Endodermal cell (in vitro differentiated cells): ENCODE data around the gene TRMT61A. TPM values are rescaled to one million over a fixed set of nuclear protein-coding genes. Genes with fewer than 3 reads are reported as not detected.

Source experiments
- DNase-seq: peaks from one replicate; pipeline ENCODE4 v3.0.0-alpha.2; 2017
- H3K27ac ChIP-seq: 2 replicates; pipeline ENCODE4 v1.5.1; 2013; ENCODE audit warnings: mild to moderate bottlenecking, low read depth, low read length, moderate library complexity
- H3K27me3 ChIP-seq: 2 replicates; pipeline ENCODE4 v1.6.1; 2013; ENCODE audit warnings: mild to moderate bottlenecking, low read length, moderate library complexity; ENCODE audit not compliant: insufficient read depth, control insufficient read depth, poor library complexity, severe bottlenecking
- H3K36me3 ChIP-seq: 2 replicates; pipeline ENCODE4 v1.7.0; 2013; ENCODE audit warnings: mild to moderate bottlenecking, low read length, moderate library complexity; ENCODE audit not compliant: control insufficient read depth, insufficient read depth
- H3K4me1 ChIP-seq: one replicate; pipeline ENCODE4 v1.7.0; 2013; ENCODE audit warnings: low read length; ENCODE audit not compliant: control insufficient read depth, insufficient read depth
- H3K4me3 ChIP-seq: 2 replicates; pipeline ENCODE4 v1.5.1; 2013; ENCODE audit warnings: mild to moderate bottlenecking, low read length, moderate library complexity
- H3K9ac ChIP-seq: 2 replicates; pipeline ENCODE4 v1.6.1; 2013; ENCODE audit warnings: mild to moderate bottlenecking, low read length, moderate library complexity; ENCODE audit not compliant: poor library complexity, severe bottlenecking; ENCODE audit errors: extremely low read depth
- H3K9me3 ChIP-seq: 2 replicates; pipeline ENCODE4 v1.6.1; 2013; ENCODE audit warnings: mild to moderate bottlenecking, low read length, moderate library complexity; ENCODE audit not compliant: control insufficient read depth
- H3K27ac Mint-ChIP-seq: 2 replicates; pipeline ENCODE4 v1.8.0; 2020; ENCODE audit warnings: mixed read lengths
- H3K27me3 Mint-ChIP-seq: 2 replicates; pipeline ENCODE4 v1.8.0; 2021; ENCODE audit warnings: mild to moderate bottlenecking, mixed read lengths; ENCODE audit not compliant: insufficient read depth
- H3K36me3 Mint-ChIP-seq: 2 replicates; pipeline ENCODE4 v1.8.0; 2020; ENCODE audit warnings: low read depth, mixed read lengths
- H3K4me1 Mint-ChIP-seq: 2 replicates; pipeline ENCODE4 v1.8.0; 2020; ENCODE audit warnings: mixed read lengths
- H3K4me3 Mint-ChIP-seq: 2 replicates; pipeline ENCODE4 v1.8.0; 2020; ENCODE audit warnings: mild to moderate bottlenecking, moderate library complexity, mixed read lengths
- H3K9me3 Mint-ChIP-seq: 2 replicates; pipeline ENCODE4 v1.8.0; 2020; ENCODE audit warnings: mild to moderate bottlenecking, mixed read lengths
- CTCF ChIP-seq: fragments of 200-600 bp; sonication (generic); conservative IDR thresholded peaks from 2 replicates; pipeline ENCODE4 v1.5.0; 2021; ENCODE audit warnings: antibody characterized with exemption, mild to moderate bottlenecking
- WGBS, 2 experiments: methylation state at CpG; one replicate each; pipeline versions ENCODE4 v1.1.5 to v1.1.7; 2013; ENCODE audit warnings: missing lambda C conversion rate in 2 of 2, mixed read lengths in 1 of 2; ENCODE audit not compliant: insufficient coverage in 1 of 2, insufficient read length in 1 of 2; 5-methylcytosine and 5-hydroxymethylcytosine counted together
- total RNA-seq, 2 donors: library from RNA; stranded (reverse); fragmentation: NEBNext Ultra II Directional in 1 of 2; extraction: Animal tissue kit (Norgen Biotek cat#: 25700) in 1 of 2; gene quantifications; 2 replicates in 1 of 2; 3 replicates in 1 of 2; pipeline ENCODE4 v1.2.1, GENCODE V29; 2021

Gene TRMT61A
- total RNA-seq, 2 donors from 2014 or later = 7.4 to 7.9 TPM

DNA sequence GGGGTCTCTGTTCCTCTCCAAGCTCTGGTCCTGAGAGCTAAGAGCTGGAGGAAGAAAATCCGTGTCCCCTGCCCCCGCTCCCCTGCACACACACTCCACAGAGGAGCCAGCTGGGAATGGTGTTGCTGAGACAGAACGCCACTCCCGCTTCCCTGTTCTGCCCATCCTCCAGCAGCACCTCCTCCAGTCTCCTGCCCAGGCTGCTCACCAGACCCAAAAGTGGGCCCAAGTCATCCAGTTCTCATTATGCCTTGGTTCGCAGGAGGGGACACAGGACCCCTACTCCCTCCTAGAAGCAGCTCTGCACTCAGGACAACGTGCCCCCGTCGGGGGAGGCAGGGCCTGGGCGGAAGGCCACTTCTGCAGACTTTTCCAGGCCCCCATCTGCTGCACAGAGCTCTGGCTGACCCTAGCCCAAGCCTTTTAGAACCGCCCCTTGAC is 830 bp upstream of the TRMT61A start:
- H3K36me3 Mint-ChIP-seq = no peaks in the 10 kb centered on the region
- Histone ChIP-seq H3K27ac (peak overlapping the region; percentile 88), H3K9me3 (no peaks in the 10 kb centered on the region), H3K27me3 (peaks cover 10% of the 10 kb centered on the region), H3K4me1 (peaks cover 23% of the 10 kb centered on the region), H3K36me3 (peaks cover 7% of the 10 kb centered on the region), H3K4me3 (peak overlapping the region; percentile 85), H3K9ac (peak overlapping the region; percentile 85)
- peak overlapping the region; percentile 82 for H3K4me3 Mint-ChIP-seq
- peak overlapping the region; percentile 98 for H3K27ac Mint-ChIP-seq
- no peaks in the 10 kb centered on the region for H3K9me3 Mint-ChIP-seq
- whole genome bisulfite sequencing, 2 experiments = 63 to 69% methylated on average over 5 to 10 of the region's 10 CpGs
- no peak for DNase-seq
- TF ChIP-seq CTCF = no peak
- H3K4me1 Mint-ChIP-seq = peaks cover 39% of the 10 kb centered on the region
- peaks cover 14% of the 10 kb centered on the region for H3K27me3 Mint-ChIP-seq

- no peak for DNase-seq
- H3K27me3 ChIP-seq = no peaks in the 10 kb centered on the region
- Mint-ChIP-seq H3K27me3 (no peaks in the 10 kb centered on the region), H3K27ac (peak overlapping the region; percentile 90), H3K36me3 (no peaks in the 10 kb centered on the region), H3K4me1 (peaks cover 27% of the 10 kb centered on the region), H3K4me3 (peak overlapping the region; percentile 82), H3K9me3 (no peaks in the 10 kb centered on the region)
- WGBS, 2 experiments = 53 to 66% methylated on average over 22 to 42 of the region's 42 CpGs
- peaks cover 7% of the 10 kb centered on the region for H3K36me3 ChIP-seq
- TF ChIP-seq CTCF = no peak
- H3K9ac ChIP-seq = peak overlapping the region; percentile 47
- H3K27ac ChIP-seq = no peak overlapping the region
- H3K4me1 ChIP-seq = peaks cover 18% of the 10 kb centered on the region
- no peaks in the 10 kb centered on the region for H3K9me3 ChIP-seq
- peak overlapping the region; percentile 87 for H3K4me3 ChIP-seq
Measured at GRCh38 chr14:103529383-103530365, 678 bp downstream of the TRMT61A start.

DNA sequence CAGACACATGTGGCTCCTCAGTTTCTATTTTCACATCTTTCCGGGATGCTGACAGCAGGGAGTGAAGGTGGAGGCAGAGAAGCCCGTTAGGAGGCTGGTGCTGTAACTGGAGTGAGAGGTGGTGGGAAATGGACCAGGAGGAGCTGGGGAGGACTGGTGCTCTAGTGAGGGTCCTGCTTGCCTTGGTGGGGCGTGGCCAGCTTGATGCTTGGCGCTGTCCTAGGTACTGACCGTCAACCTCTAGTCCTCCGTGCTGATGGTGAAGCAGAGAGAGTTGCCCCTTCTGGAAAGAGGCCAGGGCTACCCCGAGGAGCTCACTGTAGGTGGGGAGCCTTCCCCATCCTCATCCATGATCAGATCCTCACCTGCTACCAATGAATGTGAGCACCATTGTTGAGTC is 1.4 kb downstream of the TRMT61A start:
- Histone ChIP-seq H3K9me3 (no peaks in the 10 kb centered on the region), H3K27me3 (no peaks in the 10 kb centered on the region), H3K27ac (no peak overlapping the region), H3K4me3 (no peak overlapping the region), H3K9ac (no peak overlapping the region), H3K36me3 (peaks cover 7% of the 10 kb centered on the region), H3K4me1 (peaks cover 16% of the 10 kb centered on the region)
- WGBS, 2 experiments = 65 to 73% methylated on average over 5 to 7 of the region's 7 CpGs
- Mint-ChIP-seq H3K9me3 (no peaks in the 10 kb centered on the region), H3K27me3 (no peaks in the 10 kb centered on the region), H3K36me3 (no peaks in the 10 kb centered on the region), H3K27ac (peak overlapping the region; percentile 72), H3K4me3 (peak overlapping the region; percentile 82), H3K4me1 (peaks cover 20% of the 10 kb centered on the region)
- TF ChIP-seq CTCF = no peak
- peak; percentile 91 for DNase-seq
